GM18907 (cell line): ENCODE measurements around the gene PLEKHG3.

Experiments
- ATAC-seq: cut with Tn5 transposase; IDR thresholded peaks from one replicate; pipeline ENCODE4 v1.9.1; 2021; ENCODE audit warnings: mild to moderate bottlenecking, moderate library complexity; ENCODE audit not compliant: unreplicated experiment

Gene PLEKHG3

DNA sequence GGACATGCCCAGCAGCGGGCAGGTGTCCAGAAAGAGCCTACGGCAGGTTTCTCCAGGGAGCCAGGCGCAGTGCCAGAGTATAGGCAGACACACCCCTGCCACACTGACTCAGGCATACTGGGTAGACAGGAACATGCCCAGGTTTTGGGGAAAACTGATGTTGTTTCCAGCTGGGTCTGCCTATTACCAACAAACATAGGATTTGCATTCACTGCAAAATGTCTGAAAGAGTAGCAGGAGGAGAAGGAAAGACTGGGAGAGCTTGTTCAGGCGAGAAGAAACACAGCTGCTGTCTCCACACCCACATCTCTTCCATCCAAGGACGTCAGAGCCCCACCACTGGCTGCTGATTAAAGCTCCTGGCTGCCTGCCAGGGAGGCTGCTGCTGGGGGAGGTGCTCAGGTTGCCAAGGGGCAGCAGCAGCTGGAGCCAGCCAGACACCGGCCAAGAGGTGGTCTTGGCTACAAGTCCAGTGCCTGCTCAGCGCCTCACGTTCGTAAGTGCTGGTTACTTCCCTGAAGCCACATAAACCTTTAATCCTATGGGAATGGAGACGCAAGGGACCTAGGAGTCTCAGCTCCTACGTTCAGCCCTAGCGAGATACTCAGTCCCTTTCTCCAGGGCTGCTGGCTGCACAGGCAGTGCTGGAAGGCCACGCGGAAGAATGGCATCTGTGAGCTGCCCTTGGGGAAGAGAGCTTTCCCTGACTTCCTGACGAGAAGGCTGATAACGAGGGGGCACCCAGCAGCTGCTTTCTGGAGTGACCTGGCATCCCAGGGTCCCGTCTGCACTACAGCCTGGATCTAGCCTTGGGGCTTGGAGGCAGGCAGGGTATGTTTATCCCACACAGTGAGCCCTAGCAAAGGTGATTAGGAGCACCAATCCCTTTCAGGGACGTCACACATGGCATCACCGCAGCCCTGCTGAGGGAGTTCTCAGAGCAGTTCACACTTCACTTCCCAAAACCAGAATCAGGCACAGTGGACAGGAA, 58.1 kb downstream of the PLEKHG3 start:
- no peak for ATAC-seq

DNA sequence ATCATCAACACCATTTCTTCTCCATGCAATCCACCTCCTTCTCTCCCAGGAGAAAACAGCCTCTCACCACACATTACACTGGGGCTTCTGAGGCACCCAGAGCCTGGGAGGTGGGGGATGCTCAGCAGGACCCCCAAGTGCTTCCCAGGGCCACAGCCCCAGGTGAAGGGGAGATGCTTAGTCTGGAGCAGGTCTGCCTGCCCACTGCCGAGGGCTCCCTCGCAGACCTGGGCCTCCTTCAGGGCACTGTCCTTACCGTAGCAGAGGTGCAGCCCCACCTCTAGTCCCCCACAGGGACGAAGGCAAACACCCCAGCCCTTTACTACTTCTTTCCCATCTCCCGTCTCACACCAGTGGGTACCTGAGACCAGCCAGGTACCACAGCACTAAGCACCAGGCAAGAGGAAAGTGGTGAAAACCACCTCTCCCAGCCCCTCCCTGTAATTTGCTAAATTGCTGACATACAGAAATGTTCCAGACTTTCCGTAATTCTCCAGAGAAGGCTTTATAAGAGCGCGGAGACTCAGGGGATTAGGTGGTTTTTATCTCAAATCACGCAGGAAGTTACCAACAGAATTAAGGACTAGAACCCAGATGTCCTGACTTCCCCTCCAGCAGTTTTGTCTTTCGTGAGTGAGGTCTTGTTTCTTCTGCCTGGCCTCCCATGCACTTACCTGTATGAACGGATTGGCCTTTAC, 59.0 kb downstream of the PLEKHG3 start:
- ATAC-seq, result no peak

DNA sequence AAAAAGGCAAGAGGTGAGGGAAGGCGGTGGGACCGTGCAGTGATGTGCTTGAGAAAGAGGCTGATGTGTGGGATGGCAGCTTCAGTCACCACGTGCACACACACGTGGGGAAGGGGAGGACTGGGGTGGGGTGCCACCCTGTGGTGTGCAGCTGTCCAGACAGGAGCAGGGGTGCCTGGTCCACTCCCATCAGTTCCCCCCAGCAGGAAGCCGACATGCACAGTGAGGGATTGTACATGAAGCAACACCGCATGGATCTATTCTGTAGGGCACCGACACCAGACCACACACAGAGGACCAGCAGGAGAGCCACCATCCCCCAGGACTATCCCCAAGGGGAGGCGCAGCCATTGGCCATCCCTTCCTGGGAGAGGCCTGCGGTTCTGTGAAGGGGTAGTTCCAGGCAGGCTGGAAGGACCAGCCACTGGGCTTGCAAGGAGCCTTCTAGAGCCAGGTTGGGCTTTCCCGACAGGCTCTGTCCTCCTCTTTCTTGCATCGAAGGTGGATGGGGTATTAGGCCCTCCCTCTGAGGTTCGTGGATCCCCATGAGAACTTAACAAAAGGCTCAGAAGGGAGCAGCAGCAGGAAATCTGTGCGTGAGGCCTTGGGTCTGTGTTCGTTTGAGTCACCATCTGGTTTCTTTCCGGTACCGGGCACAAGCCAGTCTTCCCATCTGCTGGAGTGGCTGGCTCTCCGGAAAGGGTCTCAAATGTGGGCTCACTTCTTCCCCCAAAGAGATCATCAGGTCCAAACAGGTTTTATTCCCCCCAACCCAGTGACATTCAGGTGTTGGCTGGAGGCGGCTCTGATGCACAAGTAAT, 59.8 kb downstream of the PLEKHG3 start:
- ATAC-seq, result no peak

DNA sequence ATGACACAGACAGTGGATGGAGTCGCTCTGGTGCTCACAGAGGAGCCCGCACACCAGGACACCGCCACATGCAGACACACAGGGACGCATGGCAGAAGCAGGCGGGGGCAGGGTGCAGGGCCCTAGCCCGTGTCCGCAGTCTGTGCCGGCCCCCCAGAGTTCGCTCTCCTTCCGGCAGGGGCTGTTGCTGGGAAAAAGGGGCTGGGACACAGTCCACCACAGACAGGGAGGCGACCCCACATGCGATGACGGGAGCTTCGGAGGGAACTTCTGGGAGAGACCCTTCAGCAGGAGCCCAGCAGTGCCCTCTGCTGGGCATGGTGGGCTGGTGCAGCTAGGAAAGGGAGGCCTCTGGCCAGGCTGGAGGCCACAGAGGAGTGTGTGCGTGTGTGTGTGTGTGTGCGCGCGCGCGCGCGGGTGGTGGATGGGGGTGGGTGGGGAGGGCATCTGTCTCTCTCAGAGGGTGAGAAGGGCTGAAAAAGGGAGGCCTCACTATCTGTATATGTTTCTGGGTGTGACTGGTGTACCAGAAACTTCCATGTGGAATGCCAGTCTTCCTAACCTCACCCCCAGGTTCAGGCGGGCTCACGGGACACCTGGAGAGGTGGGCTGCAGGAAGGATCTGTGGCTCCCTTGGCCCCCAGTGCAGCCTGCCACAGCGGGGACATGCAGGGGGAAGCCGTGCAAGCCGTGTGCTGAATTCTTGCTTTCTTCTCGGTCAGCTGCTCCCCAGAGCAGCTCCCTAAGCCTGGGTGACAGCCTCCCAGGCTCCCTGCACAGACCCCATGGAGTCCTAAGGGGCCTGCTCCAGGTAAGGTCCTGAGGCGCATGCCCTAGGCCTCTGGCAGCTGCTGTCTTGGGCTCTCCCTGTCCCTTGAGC, 60.7 kb downstream of the PLEKHG3 start:
- peak; percentile 55 for ATAC-seq

DNA sequence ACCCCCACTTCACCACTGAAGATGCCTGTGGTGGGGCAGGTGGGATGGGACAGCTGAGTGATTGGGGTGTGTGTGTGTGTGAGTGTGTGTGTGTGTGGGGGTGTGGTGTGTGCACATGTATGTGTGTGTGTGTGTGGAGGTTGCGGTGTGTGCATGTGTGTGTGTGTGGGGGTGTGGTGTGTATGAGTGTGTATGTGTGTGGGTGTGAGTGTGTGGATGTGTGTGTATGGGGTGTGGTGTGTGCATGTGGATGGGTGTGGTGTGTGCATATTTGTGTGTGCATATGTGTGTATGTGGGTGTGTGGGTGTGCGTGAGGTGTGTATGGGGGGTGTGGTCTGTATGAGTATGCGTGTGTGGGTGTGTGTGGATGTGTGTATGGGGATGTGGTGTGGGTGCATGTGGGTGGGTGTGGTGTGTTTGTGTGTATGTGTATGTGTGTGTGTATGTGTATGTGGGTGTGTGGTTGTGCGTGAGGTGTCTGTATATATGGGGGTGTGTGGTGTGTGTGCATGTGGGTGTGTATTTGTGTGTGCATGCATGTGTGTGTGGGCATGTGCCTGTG, 61.6 kb downstream of the PLEKHG3 start:
- ATAC-seq, result no peak

DNA sequence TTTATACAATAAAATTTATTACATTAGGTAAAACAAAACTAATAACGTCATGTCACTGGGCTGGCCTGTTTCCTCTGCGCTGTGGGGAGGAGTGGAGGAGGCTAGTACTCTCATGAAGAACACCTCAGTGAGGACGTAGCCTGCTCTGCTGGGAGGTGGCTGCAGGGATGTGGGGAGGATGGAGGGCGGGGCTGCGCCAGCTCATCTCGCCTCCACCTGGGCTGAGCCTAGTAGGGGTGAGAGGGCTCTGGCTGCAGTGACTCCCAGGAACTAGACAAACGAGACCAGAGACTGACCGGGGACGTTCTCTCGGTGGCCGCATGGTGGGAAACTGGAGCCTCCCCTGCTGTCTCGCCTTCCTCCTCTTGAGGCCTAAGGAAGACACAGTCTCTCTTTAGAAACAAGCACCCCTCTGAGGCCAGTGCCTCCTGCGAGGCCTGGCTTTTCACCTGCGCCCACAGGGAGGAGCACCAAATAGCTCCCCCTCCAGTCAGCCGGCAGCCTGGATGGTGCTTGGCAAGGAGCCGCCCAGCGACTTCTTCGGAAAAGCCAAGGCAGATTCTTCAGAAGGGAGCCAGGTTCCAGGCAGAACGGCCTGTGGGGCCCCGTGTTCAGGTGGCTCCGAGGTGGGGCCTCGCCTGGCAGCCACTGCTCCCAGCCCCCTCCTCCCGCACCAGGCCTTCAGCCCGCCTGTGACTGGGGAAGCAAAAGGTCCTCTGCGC, 62.4 kb downstream of the PLEKHG3 start:
- ATAC-seq, result no peak

DNA sequence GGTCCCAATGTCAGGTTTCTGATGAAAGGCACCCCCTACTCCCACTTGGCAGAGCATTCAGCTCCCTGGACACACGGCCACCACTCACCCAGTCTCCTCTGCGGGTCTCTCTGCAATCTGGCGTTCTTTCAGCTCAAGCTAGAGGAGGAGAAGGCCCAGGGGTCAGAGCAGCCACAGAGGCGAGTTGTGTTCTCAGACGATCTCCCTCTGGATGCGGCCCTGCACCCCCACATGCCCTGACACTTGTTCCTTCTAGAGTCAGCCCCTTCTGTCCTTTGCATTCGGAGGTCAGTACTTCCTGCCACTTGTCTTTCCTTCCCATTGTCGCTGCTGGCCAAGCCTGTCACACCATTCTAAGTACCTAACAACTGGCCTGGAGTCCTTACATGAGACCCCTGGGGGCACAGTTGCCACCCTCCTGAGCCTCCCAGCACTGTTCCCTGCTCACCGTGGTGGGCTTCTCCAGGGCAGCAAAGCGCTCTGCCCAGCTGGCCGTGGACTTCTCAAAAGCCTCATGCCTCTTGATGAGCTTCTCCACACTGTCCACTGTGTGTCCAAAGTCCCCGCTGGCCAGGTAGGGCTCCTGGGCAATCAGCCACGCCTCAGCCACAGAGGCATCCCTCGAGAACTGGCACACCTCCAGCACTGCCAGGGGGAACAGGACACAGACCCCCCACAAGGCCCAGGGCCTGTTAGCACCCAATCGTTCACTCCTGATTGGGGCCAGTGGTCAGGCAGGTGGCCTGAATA, 63.2 kb downstream of the PLEKHG3 start:
- ATAC-seq, result no peak

DNA sequence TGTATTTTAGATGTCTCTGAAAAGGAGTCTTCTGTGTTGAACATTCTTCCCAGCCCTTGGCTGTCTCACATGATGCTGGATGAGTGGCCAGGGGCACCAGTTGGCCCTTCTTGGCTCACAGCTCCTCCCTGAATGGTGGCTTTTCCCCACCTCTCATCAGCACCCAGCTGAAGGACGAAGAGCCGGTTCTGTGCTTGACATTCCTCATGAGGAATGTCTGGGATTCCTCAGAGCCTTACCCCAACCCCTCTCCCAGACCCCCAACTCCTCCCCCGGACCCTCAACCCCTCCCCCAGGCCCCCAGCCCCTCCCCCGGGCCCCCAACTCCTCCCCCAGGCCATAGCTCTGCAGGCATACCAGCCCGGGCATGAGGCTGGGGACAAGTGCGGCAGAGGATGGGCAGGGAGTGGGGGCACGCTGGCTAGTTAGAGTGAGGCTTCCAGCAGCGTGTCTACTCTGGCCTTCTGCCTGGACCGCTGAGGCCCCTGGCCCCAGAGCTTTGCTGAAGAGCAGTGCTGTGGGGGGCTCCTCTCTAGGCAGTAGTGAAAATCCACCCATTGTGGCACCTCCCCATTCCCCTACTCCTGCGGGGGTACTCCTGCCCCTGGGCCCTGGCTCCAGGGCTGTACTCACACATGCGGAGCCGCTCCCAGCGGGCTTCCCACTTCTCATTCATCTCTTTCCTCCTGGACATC, 64.3 kb downstream of the PLEKHG3 start:
- ATAC-seq, result no peak

DNA sequence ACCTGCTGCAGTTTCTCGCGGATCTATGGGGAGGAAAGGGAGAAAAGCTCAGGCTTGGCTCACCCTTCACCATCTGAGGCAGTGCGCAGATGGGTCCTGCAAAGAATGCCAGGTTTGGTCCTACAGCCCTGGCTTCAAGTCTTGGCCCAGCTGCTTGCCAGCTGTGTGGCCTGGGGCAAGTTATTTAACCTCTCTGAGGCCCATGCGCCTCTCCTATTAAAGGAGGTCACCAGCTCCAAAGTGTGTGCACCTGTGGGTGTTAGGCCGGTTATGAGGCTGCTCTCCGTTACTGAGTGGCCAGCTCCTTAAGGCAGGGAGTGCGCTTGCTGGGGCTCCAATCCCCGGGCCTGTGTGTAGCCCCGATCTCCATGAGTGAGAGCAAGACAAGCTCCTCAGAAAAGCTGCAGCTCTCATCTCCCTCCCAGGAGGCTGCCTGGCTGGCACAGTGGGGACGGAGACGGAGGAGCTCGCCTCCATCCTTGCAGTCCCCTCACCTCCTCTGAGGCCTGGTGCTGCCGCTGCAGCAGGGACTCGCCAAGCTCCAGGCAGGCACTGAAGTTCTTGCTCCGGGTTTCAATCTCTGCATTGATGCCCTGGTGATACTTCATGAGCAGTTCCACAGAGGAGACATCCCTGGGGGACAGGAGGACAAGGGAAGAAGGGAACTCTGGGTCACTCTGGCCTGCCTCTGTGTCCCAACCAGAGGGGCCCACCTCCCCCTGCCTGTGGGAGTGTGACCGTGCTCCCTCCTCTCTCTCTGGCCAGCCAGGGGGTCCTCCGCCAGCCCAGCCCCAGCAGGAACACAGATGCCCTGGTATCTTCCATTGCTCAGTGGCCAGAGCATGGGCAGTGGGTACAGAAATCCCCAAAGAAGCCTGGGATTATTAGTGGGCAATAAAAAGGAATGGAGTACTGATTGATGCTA, 65.1 kb downstream of the PLEKHG3 start:
- ATAC-seq, result no peak

DNA sequence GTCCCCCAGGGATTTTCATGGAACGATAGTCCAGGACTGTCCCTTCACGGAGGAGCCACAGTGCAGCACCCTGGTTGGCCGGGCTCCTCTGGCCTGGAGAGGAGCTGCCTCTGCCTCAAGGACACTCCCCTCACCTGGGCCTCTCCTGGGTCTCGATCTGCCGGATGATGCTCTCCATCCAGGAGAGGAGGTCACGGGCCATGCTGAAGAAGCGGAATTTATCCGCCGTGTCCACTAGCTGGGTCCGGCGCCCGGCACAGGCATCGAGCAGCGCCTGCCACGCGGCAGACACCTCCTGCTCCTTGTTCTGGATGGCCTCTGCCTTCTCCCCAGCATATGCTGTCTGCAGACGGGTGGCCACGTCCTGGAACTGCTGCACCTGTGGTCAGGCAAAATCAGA, 66.5 kb downstream of the PLEKHG3 start:
- no peak for ATAC-seq

DNA sequence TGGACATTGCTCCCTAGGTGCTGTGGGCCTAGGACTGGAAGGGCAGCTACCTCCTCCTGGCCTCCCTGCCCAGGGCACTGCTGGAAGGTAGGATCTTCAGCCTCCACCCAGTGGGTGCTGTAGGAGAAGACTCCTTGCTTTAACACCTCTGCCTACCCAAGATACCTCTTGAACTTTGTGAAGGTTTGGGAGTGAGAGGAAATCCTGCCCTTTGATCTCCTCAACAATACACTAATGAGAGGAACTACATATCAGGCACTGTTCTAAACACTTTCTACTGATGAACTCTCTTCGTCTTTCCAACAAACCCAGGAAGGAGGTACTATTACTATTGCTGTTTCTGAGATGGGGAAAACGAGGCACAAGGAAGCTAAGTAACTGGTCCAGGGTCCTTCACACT, 66.9 kb downstream of the PLEKHG3 start:
- no peak for ATAC-seq

DNA sequence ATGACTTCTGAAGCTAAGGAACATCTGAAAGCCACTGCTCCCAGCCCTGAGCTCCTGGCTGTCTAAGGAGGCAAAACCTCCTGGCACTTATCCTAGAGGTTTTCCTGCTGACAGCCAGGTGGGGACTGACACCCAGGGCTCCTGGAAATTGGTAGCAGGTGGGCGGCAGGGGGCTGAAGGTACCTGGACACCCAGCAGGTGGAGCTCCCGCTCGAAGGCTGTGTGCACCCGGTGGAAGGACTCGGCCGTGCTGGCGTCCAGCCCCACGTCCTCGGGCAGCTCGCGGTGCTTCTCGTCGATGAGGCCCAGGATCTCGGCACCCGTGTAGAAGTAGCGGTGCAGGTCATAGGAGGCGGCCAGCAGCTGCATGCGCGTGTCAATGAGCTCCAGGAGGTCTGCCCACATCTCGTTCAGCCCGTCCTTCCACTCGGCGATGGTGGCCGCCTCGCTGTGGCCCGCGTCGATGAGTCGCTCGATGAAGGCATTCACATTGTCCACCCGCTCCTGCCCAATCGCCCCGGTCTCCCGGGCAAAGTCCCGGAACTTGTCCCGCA, 68.2 kb downstream of the PLEKHG3 start:
- no peak for ATAC-seq

DNA sequence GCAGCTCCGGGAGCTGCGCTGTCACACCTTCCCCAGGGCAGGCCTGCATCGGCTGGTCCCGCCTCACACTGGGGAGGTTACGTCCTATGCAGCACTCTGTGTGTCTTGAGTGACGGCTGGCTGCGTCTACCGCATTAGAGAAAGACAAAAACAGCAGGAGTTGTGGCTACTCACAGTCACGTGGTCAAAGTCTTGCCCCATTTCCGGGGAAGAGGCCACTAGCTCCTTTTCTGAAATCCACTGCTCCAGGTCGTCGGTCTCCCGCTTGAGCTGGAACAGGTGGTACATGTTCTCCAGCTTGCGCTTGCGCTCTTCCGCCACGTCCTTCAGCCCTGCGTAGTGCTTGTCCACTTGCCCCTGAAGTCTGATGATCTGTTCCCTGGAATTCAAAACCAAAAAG, 68.8 kb downstream of the PLEKHG3 start:
- ATAC-seq, result no peak

DNA sequence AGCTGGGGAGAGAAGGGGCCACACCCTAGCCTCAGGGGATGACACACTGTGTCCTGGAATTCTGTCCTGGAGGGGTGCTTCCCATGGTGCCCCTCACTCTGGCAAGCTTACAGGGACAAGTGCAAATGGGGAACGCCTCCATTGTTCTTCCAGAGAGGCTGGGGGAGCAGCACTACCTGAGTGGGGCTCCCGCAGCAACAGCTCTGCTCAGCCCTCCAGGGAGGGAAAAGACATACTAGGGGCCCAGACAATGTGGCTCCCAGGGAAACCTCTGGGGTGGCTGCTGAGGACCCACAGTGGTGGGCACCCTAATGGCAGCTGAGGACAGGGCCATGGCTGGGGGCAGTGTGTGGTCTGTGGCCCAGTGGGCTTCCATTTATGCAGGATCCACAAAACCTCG, 69.4 kb downstream of the PLEKHG3 start:
- ATAC-seq, result no peak

DNA sequence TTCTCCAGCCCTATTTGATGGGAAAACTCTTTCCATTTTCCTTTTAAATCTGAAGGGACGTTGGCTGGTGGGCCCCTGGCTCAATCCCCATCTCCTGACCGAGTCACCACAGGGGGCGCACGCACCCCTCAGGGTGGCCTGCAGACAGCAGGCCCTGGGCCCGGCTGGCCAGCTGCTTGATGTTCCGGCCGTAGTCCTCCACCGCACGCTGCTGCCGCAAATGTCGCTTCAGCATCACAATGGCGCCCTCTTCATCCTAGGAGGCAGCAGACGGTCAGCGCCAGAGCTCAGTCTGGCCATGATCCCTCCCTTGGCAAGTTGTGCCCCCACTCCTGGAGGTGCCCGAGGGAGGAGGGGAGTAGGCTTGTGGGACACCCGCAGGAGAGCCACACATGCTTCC, 70.0 kb downstream of the PLEKHG3 start:
- ATAC-seq, result no peak

DNA sequence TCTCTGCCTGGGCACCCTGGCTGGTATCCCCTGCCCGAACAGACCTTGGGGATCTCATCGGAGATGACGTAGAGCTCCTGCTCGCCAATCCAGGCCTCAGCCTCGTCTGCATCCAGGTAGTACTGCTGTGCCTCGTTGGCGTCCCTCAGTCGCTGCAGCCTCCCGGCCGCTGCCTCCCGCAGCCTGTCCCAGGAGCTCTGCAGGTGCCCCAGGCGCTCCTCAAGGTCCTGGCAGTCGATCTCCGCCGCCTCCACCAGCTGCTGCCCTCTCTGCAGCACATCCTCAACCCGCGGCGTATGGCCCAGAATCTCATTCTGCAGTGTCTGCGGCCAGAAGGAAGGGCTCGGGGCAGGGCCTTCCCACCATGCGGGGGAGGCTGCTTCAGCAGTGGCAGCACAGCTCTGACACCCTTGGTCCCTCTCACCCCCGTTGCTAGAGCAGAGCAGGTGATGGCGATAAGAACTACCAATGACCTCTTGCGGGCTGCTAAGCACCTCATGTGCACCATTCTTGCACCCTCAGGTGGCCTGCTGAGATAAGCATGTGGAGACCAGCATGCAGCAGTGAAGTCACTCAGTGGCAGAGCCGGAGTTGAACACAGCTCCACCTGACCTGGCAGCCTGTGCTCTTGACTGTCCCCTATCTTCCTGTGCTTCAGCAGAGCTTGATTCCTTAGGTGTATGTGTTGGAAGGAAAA, 71.0 kb downstream of the PLEKHG3 start:
- no peak for ATAC-seq
